K562 (cell line): ENCODE results near the gene SRPK3.

Experiments
- BRCA1 ChIP-seq, 2 experiments: fragments of 450-650 bp in 1 of 2; sonication (generic) in 1 of 2; formaldehyde crosslinking in 1 of 2; IDR thresholded peaks; 2 replicates each; pipeline versions ENCODE4 v1.5.0 to v1.6.1; 2017 to 2020; ENCODE audit warnings: mild to moderate bottlenecking in 1 of 2, missing genetic modification reagents in 1 of 2
- CEBPB ChIP-seq: fragments of 450-650 bp; IDR thresholded peaks from 2 replicates; pipeline ENCODE4 v1.6.1; 2016; ENCODE audit warnings: missing genetic modification characterization, missing compliant biosample characterization
- CHD2 ChIP-seq: IDR thresholded peaks from 2 replicates; pipeline ENCODE4 v1.6.1; 2011; ENCODE audit warnings: low read depth, low read length
- CTCF ChIP-seq, 3 experiments: IDR thresholded peaks in 2 of 3; conservative IDR thresholded peaks in 1 of 3; 2 replicates each; pipeline ENCODE4 v1.5.1; 2011 to 2012; ENCODE audit warnings: low read length in 3 of 3, mild to moderate bottlenecking in 3 of 3, control low read depth in 2 of 3, improper control_type of control experiment in 1 of 3, inconsistent platforms in 1 of 3, low read depth in 1 of 3, mixed read lengths in 1 of 3, moderate library complexity in 1 of 3; ENCODE audit not compliant: insufficient read depth in 2 of 3
- ETS2 ChIP-seq: IDR thresholded peaks from 2 replicates; pipeline ENCODE4 v1.6.1; 2016; ENCODE audit warnings: borderline replicate concordance, missing genetic modification characterization, mild to moderate bottlenecking, moderate library complexity, missing compliant biosample characterization; ENCODE audit not compliant: poor library complexity, severe bottlenecking
- HDAC1 ChIP-seq, 2 experiments: fragments of 450-650 bp; IDR thresholded peaks; 2 replicates each; pipeline ENCODE4 v1.6.1; 2016 to 2017; ENCODE audit warnings: inconsistent platforms in 1 of 2, mild to moderate bottlenecking in 1 of 2, moderate library complexity in 1 of 2
- HMG20B ChIP-seq: fragments of 250-450 bp; sonication (Bioruptor Pico); IDR thresholded peaks from 2 replicates; pipeline ENCODE4 v1.5.0; 2021; ENCODE audit warnings: mild to moderate bottlenecking
- JUN ChIP-seq, 2 experiments: sonication (generic) in 1 of 2; formaldehyde crosslinking in 1 of 2; IDR thresholded peaks; 2 replicates each; pipeline versions ENCODE4 v1.6.1 to v1.8.0; 2012 to 2022; ENCODE audit warnings: borderline replicate concordance in 2 of 2, mild to moderate bottlenecking in 2 of 2, improper control_type of control experiment in 1 of 2, low read depth in 1 of 2, low read length in 1 of 2, missing genetic modification reagents in 1 of 2
- MAX ChIP-seq: sonication (generic); formaldehyde crosslinking; IDR thresholded peaks from 2 replicates; pipeline ENCODE4 v1.9.0; 2022; ENCODE audit warnings: mild to moderate bottlenecking, missing genetic modification reagents
- MXI1 ChIP-seq: IDR thresholded peaks from 2 replicates; pipeline ENCODE4 v1.6.1; 2011; ENCODE audit warnings: low read depth, mild to moderate bottlenecking, improper control_type of control experiment, low read length
- NR1H2 ChIP-seq: sonication (generic); formaldehyde crosslinking; IDR thresholded peaks from 2 replicates; pipeline ENCODE4 v1.4.0; 2020; ENCODE audit warnings: mild to moderate bottlenecking, missing genetic modification reagents
- RB1 ChIP-seq: fragments of 450-650 bp; IDR thresholded peaks from 2 replicates; pipeline ENCODE4 v1.6.1; 2017; ENCODE audit warnings: low read depth, mild to moderate bottlenecking
- RCOR1 ChIP-seq, 2 experiments: IDR thresholded peaks; 2 replicates each; pipeline ENCODE4 v1.6.1; 2012; ENCODE audit warnings: low read depth in 2 of 2, low read length in 2 of 2, borderline replicate concordance in 1 of 2, improper control_type of control experiment in 1 of 2
- TF ChIP-seq, protein P1 (sequence below): sonication (generic); formaldehyde crosslinking; IDR thresholded peaks from 2 replicates; pipeline ENCODE4 v1.8.0; 2022; ENCODE audit warnings: missing genetic modification reagents, mild to moderate bottlenecking, borderline replicate concordance

DNA sequence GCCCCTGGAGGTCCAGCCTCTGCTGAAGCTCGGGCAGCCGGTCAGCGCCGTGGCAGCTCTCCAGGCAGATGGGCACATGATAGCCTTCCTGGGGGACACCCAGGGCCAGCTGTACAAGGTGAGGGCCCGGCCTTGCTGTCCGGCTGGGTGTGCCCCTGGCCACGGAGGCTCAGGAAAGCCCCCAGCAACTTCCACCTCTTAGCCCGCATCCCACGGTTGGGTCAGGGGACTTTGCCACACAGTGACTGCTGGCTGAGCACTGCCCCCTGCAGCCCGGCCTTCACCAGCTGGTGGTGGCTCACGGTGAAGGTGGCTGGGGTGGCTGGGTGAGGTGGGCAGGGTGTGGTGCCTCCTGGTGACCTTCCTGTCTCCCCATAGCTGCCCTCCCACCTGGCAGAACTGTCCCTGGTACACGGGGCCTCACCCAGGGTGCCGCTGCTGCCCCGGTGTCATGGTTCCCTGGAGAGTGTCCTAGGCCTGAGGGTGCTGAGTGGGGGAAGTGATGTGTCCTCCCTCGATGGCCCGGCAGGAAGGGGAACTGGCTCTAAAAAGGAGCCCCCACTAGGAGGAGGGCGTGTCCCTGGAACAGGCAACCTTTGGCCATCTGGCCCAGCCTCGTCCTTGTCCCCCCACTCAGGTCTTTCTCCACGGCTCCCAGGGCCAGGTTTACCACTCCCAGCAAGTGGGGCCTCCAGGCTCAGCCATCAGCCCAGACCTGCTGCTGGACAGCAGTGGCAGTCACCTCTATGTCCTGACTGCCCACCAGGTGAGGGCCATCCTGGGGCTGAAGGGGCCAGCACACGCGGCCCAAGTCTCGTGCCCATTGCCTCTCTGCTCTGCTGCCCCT is 12.3 kb upstream of the SRPK3 start:
- TF ChIP-seq ETS2 (tag) (no peak), CHD2 (no peak), HMG20B (CRISPR knock-in tag) (no peak), RCOR1 (IDR thresholded peaks at IDR 0.05; ENCODE audit: borderline replicate concordance in 1 of 2, low read depth in 2 of 2, low read length in 2 of 2) (no peak), JUN (IDR thresholded peaks at IDR 0.05; ENCODE audit: borderline replicate concordance, low read depth, low read length) (no peak), JUN (CRISPR knock-in tag; IDR thresholded peaks at IDR 0.05; ENCODE audit: borderline replicate concordance) (no peak), CEBPB (tag) (no peak), HDAC1 (IDR thresholded peaks at IDR 0.05) (no peak), MAX (no peak), NR1H2 (CRISPR knock-in tag) (no peak), MXI1 (no peak), BRCA1 (IDR thresholded peaks at IDR 0.05) (no peak), BRCA1 (CRISPR knock-in tag; IDR thresholded peaks at IDR 0.05) (no peak), RB1 (no peak), CTCF (IDR thresholded peaks at IDR 0.05 in 2 of 3, conservative IDR thresholded peaks at IDR 0.05 in 1 of 3; ENCODE audit: insufficient read depth in 2 of 3, low read depth in 1 of 3, low read length in 3 of 3) (0 out of 6 replicates have a peak, but pooled peaks of 1 of the 3 experiments have one; percentile 15)
- TF ChIP-seq, protein P1, sequence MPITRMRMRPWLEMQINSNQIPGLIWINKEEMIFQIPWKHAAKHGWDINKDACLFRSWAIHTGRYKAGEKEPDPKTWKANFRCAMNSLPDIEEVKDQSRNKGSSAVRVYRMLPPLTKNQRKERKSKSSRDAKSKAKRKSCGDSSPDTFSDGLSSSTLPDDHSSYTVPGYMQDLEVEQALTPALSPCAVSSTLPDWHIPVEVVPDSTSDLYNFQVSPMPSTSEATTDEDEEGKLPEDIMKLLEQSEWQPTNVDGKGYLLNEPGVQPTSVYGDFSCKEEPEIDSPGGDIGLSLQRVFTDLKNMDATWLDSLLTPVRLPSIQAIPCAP (CRISPR knock-in tag): no peak
